Endothelial cell of umbilical vein (primary cell): Measurements from ENCODE around the gene LRIT2. TPM values are rescaled to one million over a fixed set of nuclear protein-coding genes. Genes with fewer than 3 reads are reported as not detected.

ENCODE experiments used
- BruUV-seq: library from RNA; stranded (reverse); fragments of 400-500 nt; replicated peaks from 2 replicates; lab custom pipeline; 2021; lab: Mats Ljungman, UMichigan
- CTCF ChIA-PET: fragments of 300-600, 350-600 bp; sonication (Branson Sonifier 250); formaldehyde crosslinking; loops from one replicate; lab custom pipeline; 2021; ENCODE audit warnings: antibody characterized with exemption, inconsistent platforms; lab: Charles Lee
- POLR2A ChIA-PET: fragments of 300-600, 350-600 bp; sonication (Branson Sonifier 250); formaldehyde crosslinking; loops from one replicate; lab custom pipeline; 2021; ENCODE audit warnings: antibody characterized with exemption, inconsistent platforms; lab: Charles Lee
- DNase-seq: peaks from one replicate; pipeline ENCODE4 v3.0.0-alpha.2; 2011; ENCODE audit warnings: low read depth, low spot score
- FAIRE-seq: peaks from 2 replicates; lab custom pipeline; 2011; peaks lifted over from hg19 to GRCh38; lab: Jason Lieb, UNC
- H2AFZ ChIP-seq: 2 replicates; pipeline ENCODE4 v1.6.0; 2012; ENCODE audit warnings: low read depth, low read length, control low read depth, inconsistent platforms
- H3K27ac ChIP-seq: 2 replicates; pipeline ENCODE4 v1.5.1; 2011; ENCODE audit warnings: low read depth, mild to moderate bottlenecking, control low read depth, low read length, moderate library complexity; ENCODE audit not compliant: insufficient read depth
- H3K27me3 ChIP-seq, 2 experiments: 2 replicates each; pipeline versions ENCODE4 v1.6.0 to v1.6.1; 2011; ENCODE audit warnings: low read length in 2 of 2, mixed read lengths in 1 of 2; ENCODE audit not compliant: control insufficient read depth in 2 of 2, insufficient read depth in 2 of 2
- H3K36me3 ChIP-seq, 2 experiments: 2 replicates in 1 of 2; 3 replicates in 1 of 2; pipeline ENCODE4 v1.5.1; 2011; ENCODE audit warnings: low read length in 2 of 2, mild to moderate bottlenecking in 1 of 2, moderate library complexity in 1 of 2; ENCODE audit not compliant: control insufficient read depth in 2 of 2, insufficient read depth in 2 of 2; ENCODE audit errors: extremely low read depth in 1 of 2
- H3K4me1 ChIP-seq: 3 replicates; pipeline ENCODE4 v1.5.1; 2011; ENCODE audit warnings: mild to moderate bottlenecking, low read length; ENCODE audit not compliant: control insufficient read depth, insufficient read depth; ENCODE audit errors: extremely low read depth
- H3K4me2 ChIP-seq: 2 replicates; pipeline ENCODE4 v1.6.1; 2011; ENCODE audit warnings: low read length, control low read depth, mixed read lengths; ENCODE audit not compliant: insufficient read depth
- H3K4me3 ChIP-seq, 3 experiments: fragments of 200-600 bp in 1 of 3; sonication (generic), shearing (Covaris generic) in 1 of 3; replicated peaks in 1 of 3; 2 replicates each; pipeline ENCODE4 v1.5.1; 2011 to 2016; ENCODE audit warnings: control low read depth in 3 of 3, low read length in 3 of 3, mild to moderate bottlenecking in 2 of 3, inconsistent platforms in 1 of 3, low read depth in 1 of 3, moderate library complexity in 1 of 3; ENCODE audit not compliant: insufficient read depth in 1 of 3
- H3K79me2 ChIP-seq: 2 replicates; pipeline ENCODE4 v1.6.0; 2012; ENCODE audit warnings: low read length, inconsistent platforms; ENCODE audit not compliant: control insufficient read depth, insufficient read depth
- H3K9ac ChIP-seq: replicated peaks from 2 replicates; pipeline ENCODE3; 2011; ENCODE audit warnings: low read length, control low read depth; ENCODE audit not compliant: insufficient read depth; ENCODE audit errors: extremely low read depth
- H3K9me1 ChIP-seq: replicated peaks from 3 replicates; pipeline ENCODE4 v1.6.0; 2011; ENCODE audit warnings: mild to moderate bottlenecking, low read length; ENCODE audit not compliant: control insufficient read depth, insufficient read depth; ENCODE audit errors: extremely low read depth
- H3K9me3 ChIP-seq: replicated peaks from 2 replicates; pipeline ENCODE4 v1.5.1; 2012; ENCODE audit warnings: low read length, inconsistent platforms; ENCODE audit not compliant: control insufficient read depth, insufficient read depth
- H4K20me1 ChIP-seq: replicated peaks from 2 replicates; pipeline ENCODE3; 2011; ENCODE audit warnings: mild to moderate bottlenecking, low read length; ENCODE audit not compliant: control insufficient read depth, insufficient read depth; ENCODE audit errors: extremely low read depth
- CTCF ChIP-seq, 2 donors: IDR thresholded peaks; 1 replicate in 1 of 2; 2 replicates in 1 of 2; pipeline ENCODE4 v1.5.1; 2011; ENCODE audit warnings: low read length in 2 of 2, mild to moderate bottlenecking in 2 of 2, moderate library complexity in 2 of 2, control low read depth in 1 of 2, inconsistent platforms in 1 of 2, low read depth in 1 of 2; ENCODE audit not compliant: insufficient read depth in 1 of 2; ENCODE audit errors: extremely low read depth in 1 of 2
- EZH2 ChIP-seq: IDR thresholded peaks from 2 replicates; pipeline ENCODE4 v1.6.1; 2012; ENCODE audit warnings: borderline replicate concordance, low read depth, mild to moderate bottlenecking, moderate library complexity, low read length, inconsistent platforms; ENCODE audit not compliant: severe bottlenecking
- FOS ChIP-seq: IDR thresholded peaks from 2 replicates; pipeline ENCODE4 v1.6.1; 2011; ENCODE audit warnings: mild to moderate bottlenecking, low read length, moderate library complexity, borderline replicate concordance; ENCODE audit not compliant: insufficient read depth
- GATA2 ChIP-seq: IDR thresholded peaks from 2 replicates; pipeline ENCODE4 v1.7.0; 2011; ENCODE audit warnings: low read depth, mild to moderate bottlenecking, moderate library complexity, mixed read lengths, low read length; ENCODE audit not compliant: insufficient read length, insufficient read depth
- JUN ChIP-seq: IDR thresholded peaks from 2 replicates; pipeline ENCODE4 v1.6.1; 2011; ENCODE audit warnings: borderline replicate concordance, low read depth; ENCODE audit not compliant: insufficient read length, insufficient read depth
- MAX ChIP-seq: IDR thresholded peaks from 2 replicates; pipeline ENCODE4 v1.6.1; 2011; ENCODE audit not compliant: insufficient read depth, insufficient read length
- MYC ChIP-seq: IDR thresholded peaks from one replicate; pipeline ENCODE4 v1.6.1; 2011; ENCODE audit warnings: mild to moderate bottlenecking, low read depth, low read length
- POLR2A ChIP-seq: IDR thresholded peaks from 2 replicates; pipeline ENCODE4 v1.6.1; 2012; ENCODE audit warnings: low read depth, mild to moderate bottlenecking, control low read depth, low read length
- POLR2AphosphoS5 ChIP-seq: IDR thresholded peaks from 2 replicates; pipeline ENCODE4 v1.6.1; 2012; ENCODE audit warnings: low read depth, mild to moderate bottlenecking, control low read depth, low read length, moderate library complexity; ENCODE audit not compliant: insufficient read depth
- dilution Hi-C: fragments of 300-500 bp; cut with MboI; formaldehyde crosslinking; loops from one replicate; pipeline ENCODE4 v1.15.0; 2019; ENCODE audit warnings: low sequenced_read_pairs; ENCODE audit not compliant: extremely low pct_ligation_motif_present
- intact Hi-C: fragments of 100-400 bp; cut with micrococcal nuclease; formaldehyde crosslinking; loops from one replicate; pipeline ENCODE4 v1.10.0; 2022
- polyA plus RNA-seq, 4 experiments: library from polyadenylated mRNA; depleted of rRNA in 3 of 4; stranded (reverse) in 3 of 4; unstranded in 1 of 4; fragments of >200 nt; gene quantifications; 2 replicates each; pipeline versions ENCODE4 v1.2.1 to v1.2.3, GENCODE V29; 2011 to 2012; ENCODE audit warnings: missing spikeins in 1 of 4
- total RNA-seq: library from RNA; stranded (reverse); gene quantifications from 2 replicates; pipeline ENCODE4 v1.2.3, GENCODE V29; 2021

LRIT2 gene
- total and polyA plus RNA-seq, 2 donors (not counting 3 experiments of a cell fraction or from before 2014, with no cell fraction given): not detected

GRCh38 chr10:84201244-84201606 lies 24.1 kb downstream of the LRIT2 start:
- H3K36me3 ChIP-seq: no peaks in the 10 kb centered on the region
- peaks cover 1 to 6% of the 10 kb centered on the region in 2 experiments for H3K27me3 ChIP-seq
- H3K4me1 ChIP-seq: no peaks in the 10 kb centered on the region
- no peaks in the 10 kb centered on the region for H3K9me1 ChIP-seq
- no peaks in the 10 kb centered on the region for H3K79me2 ChIP-seq
- no peaks in the 10 kb centered on the region for H3K9me3 ChIP-seq
- ChIA-PET CTCF (interaction anchor here (1.5 kb wide), 1 partner anchor 10 kb away, joined by 3 read pairs; no protein-coding TSS in a partner anchor), POLR2A (no interaction called here)
- DNase-seq (no peak), FAIRE-seq (no peak)
- dilution Hi-C loops: no loop called here
- no TSS peak for BruUV-seq
- H3K4me3 ChIP-seq: no peak overlapping the region
- intact Hi-C loops: no loop called here
- H3K27ac ChIP-seq: no peak overlapping the region
- H2AFZ ChIP-seq: no peak overlapping the region
- no peak for TF ChIP-seq FOS
- no peak for TF ChIP-seq EZH2
- no peak for TF ChIP-seq MAX
- TF ChIP-seq GATA2: no peak
- no peak for TF ChIP-seq JUN
- H4K20me1 ChIP-seq: no peaks in the 10 kb centered on the region
- no peak overlapping the region for H3K9ac ChIP-seq
- no peak overlapping the region for H3K4me2 ChIP-seq

- BruUV-seq: no TSS peak
- DNase-seq (no peak), FAIRE-seq (no peak)
- Histone ChIP-seq H3K9ac (no peak overlapping the region), H3K4me2 (no peak overlapping the region), H3K27me3 (peaks cover 7 to 9% of the 10 kb centered on the region in 2 experiments), H3K4me3 (no peak overlapping the region), H3K79me2 (no peaks in the 10 kb centered on the region), H2AFZ (no peak overlapping the region), H4K20me1 (no peaks in the 10 kb centered on the region), H3K4me1 (no peaks in the 10 kb centered on the region), H3K36me3 (no peaks in the 10 kb centered on the region), H3K9me1 (no peaks in the 10 kb centered on the region), H3K9me3 (no peaks in the 10 kb centered on the region), H3K27ac (no peak overlapping the region)
- TF ChIP-seq MAX: no peak
- no peak for TF ChIP-seq FOS
- TF ChIP-seq POLR2A: no peak
- TF ChIP-seq GATA2: no peak
- no peak for TF ChIP-seq MYC
- TF ChIP-seq EZH2: no peak
- no peak for TF ChIP-seq JUN
- TF ChIP-seq CTCF (IDR thresholded peaks at IDR 0.05; ENCODE audit: extremely low read depth in 1 of 2, insufficient read depth in 1 of 2, low read depth in 1 of 2, low read length in 2 of 2): no peak
- no peak for TF ChIP-seq POLR2AphosphoS5
- intact Hi-C loops: no loop called here
- ChIA-PET CTCF (interaction anchor here (1.5 kb wide), 1 partner anchor 11 kb away, joined by 3 read pairs; no protein-coding TSS in a partner anchor), POLR2A (no interaction called here)
- dilution Hi-C loops: no loop called here
Measured at GRCh38 chr10:84200537-84201243, 24.7 kb downstream of the LRIT2 start.
